HG02981 (cell line): ENCODE data around the gene RECK.

Experiments
- ATAC-seq: cut with Tn5 transposase; IDR thresholded peaks from one replicate; pipeline ENCODE4 v1.9.1; 2021; ENCODE audit warnings: mild to moderate bottlenecking, moderate library complexity; ENCODE audit not compliant: unreplicated experiment

The RECK gene

DNA sequence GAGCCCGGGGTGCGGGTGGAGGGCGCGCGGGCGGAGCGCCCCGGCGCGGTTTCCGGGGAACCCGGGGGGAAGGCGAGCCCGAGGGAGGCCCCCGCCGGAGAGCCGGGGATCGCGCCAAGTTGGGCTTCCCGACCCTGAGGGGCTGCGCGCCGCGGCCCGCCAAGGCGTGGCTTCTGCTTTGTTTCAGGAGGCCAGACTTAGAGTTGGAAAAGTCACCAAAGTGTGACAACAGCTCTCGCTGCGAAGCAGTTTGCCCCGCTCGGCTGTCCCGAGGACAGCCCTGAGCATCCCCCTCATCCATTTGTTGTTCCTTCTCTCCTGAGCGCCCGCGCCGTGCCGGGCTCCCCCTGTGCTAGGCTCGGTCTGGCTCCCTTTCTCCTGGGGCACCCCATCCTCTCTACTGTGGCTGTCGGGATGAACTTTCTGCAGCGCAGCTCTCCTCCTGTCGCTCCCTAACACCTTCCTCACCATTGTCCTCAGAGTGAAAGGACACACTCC, 100.2 kb downstream of the RECK start:
- peak; percentile 10 for ATAC-seq

DNA sequence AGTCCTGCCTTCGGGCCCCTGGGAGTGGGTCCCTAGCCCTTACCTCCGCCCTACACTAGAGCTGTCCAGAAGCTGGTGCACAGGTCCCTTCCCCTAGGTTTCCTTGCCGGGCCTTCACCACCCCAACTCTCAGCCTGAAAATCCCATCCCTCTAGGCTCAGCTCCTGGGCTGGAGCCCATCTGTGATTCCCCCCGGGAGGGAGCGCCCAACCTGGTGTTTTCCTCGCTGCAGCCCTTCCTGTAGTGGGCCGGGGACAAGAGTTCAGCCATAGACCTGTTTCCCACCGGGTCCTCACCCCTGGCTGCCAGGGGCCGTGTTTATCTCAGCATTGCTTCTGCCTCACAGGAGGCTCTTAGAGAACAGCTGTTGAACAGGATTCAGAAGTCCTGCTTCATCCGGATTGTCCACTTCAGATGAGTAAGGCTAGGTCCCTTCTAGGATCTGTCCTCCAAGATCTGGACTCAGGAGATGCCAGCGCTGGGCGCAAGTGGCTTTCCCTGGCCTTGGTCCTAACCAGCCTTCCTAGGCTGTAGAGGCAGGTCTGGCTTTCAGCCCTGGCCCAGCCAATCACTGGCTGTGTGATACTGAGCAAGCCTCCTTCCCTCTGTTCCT, 100.8 kb downstream of the RECK start:
- ATAC-seq: no peak

DNA sequence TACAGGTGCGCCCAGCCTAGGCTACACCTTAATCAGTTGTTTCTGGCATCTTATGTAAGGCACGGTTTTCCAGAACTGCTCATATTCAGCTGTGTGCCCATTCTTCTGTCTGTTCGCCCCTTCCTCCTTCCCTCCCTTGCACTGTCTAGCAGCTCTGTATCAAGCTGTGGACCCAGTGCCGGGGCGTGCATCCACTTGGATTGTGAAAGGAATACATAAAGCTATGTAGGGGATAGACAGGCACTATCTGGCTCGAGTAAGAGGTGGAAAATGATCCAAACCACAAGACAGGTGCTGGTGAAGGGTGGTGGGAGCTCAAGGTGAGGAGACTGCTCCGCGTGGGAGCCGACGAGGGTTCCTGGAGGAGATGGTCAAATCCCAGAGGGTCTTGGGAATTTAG, 101.8 kb downstream of the RECK start:
- ATAC-seq: no peak

DNA sequence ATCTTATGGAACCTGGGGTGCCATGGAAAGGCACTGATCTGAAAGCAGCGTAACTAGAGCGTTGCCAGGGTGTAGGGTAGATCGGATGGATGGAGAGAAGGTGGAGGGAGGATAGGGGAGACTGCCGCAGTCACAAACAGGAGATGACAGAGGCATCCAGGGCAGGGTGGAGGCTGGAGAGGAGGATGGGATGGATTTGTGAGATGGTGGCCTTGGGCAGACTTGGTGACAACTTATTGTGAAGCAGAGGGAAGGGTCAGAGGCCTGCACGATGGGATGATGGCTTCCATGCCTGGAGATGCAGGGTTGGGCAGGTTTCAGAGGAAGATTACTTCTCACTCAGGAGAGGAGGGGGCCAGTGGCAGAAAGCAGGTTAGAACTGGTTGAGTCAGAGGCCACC, 102.2 kb downstream of the RECK start:
- no peak for ATAC-seq

DNA sequence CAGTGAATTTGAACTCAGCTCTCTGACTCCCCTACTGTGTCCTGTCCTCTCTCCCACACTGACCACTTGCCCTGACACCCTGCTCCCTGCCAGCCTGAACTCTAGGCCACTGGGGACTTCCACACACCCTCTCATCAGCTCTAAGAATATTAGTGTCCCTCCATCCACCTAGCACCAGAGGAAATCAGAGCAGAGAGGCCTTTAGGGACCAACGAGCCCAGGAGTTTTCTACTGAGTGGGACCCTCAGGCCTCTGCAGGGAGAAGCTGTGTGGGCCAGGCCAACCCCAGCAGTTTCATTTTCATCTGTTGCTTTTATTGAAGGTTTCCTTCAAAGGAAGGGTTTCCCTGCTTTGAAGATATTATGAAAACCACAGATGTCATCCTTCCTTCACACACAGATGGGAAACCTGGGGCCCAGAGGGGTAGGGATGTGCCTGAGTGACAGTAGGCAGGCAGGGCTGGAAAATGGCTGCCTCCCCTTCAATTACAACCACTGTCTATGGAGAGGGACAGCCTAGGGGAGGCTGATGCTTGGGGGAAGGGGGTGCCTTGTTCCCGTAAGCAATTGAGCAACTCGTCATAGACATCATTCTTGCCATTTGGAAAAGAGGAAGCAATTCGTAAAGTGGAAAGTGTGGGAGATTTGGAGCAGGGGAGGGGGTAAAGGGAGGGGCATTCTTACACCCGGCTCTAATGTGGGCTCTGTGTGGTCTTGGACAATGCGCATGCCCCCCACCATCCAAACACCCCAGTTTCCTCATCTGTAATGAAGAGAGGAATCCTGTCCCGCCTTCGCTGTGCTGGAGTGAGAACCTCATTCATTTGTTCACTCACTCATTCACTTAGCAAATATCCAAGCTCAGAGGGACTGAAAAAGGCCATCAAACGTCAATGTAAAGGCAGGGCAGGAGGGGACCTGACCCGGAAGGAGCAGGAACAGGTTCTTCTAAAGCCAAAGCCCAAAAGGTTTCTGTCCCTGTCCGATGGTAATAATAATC, 103.7 kb downstream of the RECK start:
- ATAC-seq: no peak

DNA sequence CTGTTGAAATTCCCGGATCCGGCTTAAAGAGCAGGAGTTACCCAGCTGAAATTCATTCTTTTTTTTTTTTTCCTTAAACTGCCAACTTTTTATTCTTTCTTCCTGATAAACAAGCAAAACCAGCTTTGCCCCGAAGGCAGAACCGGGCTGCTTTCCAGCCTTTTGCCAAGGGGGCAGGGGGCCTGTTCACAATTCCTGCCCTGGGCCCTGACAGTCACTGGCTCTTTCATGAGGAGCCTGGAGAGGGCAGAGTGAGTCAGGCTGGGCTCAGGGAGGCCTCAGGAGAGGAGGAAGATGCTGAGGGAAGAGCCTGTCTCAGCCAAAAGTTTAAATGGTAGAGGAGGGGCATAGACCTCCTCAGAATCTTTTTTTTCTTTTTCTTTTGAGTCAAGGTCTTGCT, 104.6 kb downstream of the RECK start:
- no peak for ATAC-seq

DNA sequence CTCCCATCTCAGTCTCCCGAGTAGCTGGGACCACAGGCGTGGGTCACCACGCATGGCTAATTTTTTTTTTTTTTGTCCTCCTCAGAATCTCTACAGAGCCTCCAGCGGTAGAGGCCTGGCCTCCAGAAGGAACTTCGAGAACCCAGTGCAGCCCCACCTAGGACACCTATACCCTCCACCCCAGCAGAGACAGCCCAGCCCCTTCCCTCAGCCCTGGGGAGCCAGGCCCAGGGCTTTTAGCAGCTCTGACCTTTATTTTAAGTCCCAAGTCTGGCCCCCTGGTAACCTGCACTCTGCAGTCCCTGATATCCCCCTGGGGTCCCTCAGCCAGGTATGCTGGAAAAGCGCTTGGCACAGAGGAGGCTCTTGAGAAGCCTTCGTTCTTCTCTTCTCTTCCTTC, 105.0 kb downstream of the RECK start:
- no peak for ATAC-seq

DNA sequence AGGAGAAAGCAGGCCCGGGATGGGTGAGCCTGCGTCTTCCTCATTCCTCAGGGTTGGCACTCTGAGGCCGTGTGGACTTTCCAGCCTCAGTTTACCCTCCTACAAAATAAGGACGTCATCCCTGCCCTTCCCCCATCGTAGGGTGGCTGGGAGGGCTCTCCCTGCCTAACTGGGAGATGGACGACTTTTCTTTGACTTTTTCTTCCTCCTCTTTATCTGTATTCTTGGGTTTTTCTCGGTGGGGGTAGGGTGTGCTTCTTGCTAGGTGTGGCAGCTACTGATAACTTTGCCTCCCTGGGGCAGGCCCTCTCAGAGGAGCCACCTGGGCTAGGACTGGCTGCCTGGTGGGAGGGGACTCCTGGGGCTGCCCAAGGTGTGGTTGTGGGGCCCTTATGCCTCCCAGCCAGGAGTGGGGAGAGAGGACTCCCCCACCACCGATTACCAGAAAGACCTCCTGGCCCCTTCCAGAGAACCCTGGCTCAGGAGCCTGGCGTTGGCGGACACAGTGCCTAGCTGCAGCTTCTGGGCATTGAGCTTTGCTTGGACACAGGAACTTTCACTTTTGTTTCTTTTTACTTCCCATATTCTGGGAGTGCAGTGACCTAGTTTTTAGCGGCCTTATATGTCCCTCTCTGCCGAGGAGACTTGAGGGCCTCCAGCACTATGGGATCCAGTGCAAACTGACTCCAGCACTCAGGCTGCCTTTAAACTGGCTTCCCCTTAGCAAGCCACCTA, 106.0 kb downstream of the RECK start:
- no peak for ATAC-seq

DNA sequence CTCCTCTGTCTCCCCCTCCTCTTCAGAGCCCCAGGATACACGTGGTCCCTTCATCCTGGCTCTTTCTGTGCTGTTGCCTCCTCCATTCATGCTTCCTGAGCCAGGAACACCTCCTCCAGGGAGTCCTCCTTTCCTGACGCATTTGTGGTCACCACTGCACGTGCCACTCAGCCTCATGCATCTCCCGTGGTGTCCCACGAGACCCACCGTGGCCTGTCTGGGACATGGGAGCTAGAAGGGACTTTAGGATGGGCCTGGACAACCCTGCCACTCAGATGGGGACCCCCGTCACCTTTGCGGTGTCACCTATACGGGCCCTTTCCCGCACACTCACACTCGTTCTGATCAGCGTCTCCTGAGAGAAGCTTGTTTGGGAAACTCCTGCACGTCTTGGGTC, 106.5 kb downstream of the RECK start:
- ATAC-seq: no peak

DNA sequence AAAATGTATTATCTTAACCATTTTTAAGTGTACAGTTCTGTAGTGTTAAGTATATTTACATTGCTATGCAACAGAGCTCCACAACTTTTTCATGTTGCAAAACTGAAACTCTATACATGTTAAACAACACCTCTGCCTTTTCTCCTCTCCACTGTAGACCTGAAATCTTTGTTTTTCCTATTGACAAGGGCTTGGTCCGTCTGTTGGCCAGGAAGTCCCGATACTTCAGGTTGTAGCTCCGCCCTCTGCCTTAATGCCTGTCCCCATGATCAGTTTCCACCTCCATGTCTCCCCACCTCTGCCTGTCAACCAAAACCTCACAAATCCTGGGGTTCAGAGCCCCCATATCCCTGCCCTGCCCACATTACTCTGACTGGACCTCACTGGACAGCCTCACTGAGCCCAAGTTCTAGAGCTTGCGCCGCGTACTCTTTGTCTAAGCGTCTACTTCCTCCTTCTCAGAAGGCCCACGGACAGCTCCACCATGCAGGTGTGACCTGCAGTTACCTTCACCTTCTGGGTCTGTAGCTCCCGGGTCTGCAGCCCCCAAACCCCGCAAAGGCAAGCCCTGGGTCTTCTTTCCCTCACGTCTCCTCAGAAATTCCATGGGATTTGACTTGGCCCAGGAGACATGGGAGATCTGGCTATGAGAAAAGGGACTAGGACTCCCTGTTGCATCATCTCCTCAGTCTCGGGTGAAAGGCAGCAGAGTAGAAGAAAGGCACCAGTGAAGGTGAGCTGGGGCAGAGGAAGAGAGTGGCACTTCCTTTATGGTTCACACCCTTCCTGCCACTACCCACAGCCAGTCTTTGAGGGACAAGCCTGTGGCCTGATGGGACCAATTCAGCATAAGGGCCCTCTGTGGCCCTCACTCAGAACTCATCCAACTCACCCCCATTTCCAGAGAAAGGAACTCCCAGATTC, 107.9 kb downstream of the RECK start:
- no peak for ATAC-seq

DNA sequence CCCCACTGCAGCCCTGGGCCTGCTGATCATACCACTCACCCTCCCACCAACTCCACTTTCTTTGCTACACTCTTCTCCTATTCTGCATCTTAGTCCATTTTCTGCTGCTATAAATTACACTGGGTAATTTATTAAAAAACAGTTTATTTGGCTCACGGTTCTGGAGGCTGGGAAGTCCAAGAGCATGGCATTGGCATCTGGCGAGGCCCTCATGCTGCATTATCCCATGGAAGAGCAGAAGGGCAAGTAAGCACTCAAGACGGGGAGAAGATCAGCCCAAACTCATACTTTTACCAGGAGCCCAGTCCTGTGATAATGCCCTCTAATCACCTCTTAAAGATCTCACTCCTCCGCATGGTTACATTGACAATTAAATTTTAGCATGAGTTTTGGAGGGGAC, 109.3 kb downstream of the RECK start:
- ATAC-seq: no peak

DNA sequence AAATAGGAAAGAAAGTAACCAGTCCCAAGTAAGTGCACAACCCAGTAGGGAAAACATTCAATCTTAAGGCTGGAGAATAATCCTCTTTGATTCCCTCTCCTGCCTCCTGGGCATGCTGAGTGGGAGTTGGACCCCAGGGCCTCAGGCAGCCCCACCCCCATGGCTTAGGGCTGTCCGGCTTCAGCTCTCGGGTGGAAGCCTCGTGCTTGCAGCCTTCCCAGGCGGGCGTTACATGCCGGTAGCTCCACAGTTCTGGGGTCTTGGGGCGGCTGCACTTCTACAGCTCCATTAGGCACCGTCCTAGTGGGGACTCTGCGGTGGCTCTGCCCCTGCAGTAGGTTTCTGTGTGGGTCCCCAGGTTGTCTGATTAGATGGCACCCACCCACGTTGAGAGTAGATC, 109.9 kb downstream of the RECK start:
- no peak for ATAC-seq

DNA sequence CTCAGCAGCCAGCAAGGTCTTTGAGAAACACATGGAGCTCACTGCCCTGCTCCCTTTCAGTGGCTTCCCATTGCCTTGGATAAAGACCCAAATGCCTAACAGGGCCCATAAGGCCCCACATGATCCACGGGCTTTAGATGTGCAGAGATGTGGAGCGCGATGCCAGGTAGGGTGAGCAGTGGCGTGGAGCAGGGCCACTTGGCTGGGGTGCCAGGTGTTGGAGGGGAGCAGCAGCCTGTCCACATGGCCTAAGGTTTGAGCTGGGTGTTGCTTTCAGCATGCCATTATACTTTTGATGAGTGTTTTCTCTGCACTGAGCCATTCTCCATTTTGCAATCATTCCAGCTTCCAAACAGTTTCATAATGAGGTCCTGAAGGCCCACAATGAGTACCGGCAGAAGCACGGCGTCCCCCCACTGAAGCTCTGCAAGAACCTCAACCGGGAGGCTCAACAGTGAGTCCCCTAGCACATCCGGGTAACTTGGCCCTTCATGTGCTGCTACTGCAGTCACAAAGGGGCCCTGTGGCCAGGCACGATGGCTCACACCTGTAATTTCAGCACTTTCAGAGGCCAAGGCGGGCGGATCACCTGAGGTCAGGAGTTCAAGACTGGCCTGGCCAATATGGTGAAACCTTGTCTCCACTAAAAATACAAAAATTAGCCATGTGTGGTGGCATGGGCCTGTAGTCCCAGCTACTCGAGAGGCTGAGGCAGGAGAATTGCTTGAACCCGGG, 110.9 kb downstream of the RECK start:
- no peak for ATAC-seq

DNA sequence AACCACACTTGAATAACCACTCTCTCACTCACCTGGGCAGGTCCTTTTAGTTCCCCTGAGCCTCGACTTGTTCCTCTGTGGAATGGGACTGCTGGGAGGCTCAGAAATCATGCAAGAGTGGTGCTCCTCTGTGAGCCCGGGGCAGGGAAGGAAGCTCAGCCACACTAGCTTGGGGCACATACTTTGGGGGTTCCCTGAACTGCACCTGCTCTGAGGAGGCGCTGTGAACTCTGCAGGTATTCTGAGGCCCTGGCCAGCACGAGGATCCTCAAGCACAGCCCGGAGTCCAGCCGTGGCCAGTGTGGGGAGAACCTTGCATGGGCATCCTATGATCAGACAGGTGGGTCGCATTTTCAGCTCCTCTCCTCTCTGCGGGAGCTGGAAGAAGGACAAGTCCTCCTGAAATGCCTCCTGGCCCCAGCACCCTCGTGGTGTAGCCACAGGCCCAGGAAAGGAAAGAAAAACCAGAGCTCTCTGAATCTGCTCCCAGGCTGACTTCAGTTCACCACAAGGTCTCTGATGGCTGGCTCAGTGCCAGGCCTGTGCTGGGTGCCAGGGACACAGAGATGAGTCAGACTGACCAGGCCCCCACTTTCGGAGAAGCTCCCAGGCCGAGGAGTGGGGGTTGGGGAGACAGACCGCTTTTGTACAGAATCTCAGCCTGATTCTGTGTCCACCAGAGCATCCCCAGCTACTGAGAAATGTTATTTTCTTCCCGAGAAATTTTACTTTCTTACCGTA, 111.8 kb downstream of the RECK start:
- no peak for ATAC-seq

DNA sequence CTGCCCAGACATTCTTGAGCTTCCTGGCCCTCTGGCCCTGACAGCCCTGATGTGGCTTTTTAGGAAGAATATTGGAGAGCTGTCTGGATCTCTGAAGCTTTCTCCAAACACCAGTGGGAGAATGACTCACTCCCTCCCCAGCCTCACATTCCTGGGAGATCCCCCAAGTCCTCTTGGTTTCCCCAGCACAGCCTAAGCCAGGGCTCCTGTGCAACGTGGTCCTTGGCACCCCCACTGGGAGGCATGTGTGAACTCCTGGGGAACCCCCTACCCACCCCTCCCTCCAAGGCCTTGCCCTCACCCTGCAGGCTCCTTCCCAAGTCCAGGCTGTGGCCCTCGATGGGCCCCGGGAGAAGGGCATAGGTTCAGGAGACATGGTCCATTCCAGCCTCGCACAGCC, 112.5 kb downstream of the RECK start:
- no peak for ATAC-seq

DNA sequence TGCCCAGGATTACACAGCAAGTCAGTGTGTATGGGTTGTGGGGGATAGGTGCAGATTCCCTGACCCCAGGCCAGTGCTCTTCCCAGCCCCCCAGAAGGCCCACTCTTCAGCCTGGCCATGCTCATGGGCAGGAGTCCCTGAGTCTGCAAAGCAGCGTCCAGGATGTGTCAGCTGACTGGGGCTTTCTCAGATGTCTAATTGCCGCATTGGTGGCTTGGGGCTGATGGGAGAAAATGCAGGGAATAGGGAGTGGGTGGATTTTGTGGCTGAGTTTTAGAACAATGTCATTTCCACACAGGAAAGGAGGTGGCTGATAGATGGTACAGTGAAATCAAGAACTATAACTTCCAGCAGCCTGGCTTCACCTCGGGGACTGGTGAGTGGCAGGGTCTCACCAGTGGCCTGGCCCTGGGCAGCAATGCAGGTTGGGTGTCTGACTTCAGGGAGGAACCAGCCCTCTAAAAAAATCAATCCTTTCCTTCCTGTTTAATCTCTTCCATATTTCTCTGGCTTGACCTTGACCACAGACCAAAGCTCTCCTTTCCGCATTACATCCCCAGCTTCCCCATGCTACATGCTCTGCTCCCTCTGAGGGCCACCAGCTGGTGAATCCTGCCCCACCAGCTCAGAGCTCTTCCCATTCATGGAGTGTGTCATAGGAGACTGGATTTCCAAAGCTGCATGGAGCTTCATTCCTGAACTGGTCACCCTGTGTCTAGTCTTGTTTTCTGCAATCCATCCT, 114.0 kb downstream of the RECK start:
- ATAC-seq: no peak

DNA sequence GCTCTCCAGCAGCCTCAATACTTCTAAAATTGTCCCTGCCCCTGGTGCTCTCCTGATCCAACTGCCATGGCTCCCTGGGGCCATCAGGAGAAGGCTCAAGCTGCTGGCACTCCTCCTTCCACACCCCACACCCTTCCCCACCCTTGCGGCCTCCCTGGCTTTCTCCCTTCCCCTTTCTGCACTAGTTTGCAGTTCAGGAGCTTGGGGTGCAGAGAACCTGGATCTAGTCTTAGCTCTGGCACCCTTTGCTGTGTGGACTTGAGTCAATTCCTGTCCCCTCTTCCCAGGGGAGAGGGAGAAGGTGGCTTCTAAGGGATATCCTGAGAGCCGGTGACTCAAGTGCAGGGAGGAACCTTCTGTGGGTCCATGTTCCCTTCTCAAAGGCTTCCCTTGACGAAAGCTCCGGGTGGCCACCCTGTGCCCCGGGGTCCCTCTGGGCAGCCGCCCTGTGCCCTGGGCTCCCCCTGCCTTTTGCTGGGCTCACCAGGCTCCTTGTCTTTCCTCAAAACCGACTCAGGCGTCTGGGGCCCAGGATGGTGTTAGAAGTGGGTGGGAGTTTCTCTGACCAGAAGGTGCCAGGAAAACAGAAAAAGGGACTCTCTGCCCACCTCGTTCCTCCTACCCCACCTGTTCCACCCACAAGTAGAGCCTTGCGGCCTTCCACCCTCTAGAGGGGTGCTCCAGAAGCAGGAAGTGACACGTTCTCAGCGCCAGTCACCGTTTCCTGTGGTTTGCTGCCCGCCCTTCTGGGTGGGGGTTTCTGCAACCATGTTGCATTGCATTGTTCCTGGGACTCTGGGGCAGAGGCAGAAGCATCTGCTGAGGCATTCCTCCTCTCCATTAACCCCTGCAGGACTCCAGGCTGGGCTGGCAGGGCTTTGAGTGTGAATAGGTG, 114.8 kb downstream of the RECK start:
- ATAC-seq: peak; percentile 86
